Esophagus muscularis mucosa (tissue), 4 donors: ENCODE data around the gene AUH.

Experiments
- EP300 ChIP-seq: sonication (generic); formaldehyde crosslinking; IDR thresholded peaks from one replicate; pipeline ENCODE4 v1.6.1; 2017; ENCODE audit warnings: antibody characterized with exemption
- POLR2A ChIP-seq: fragments of 450-650 bp; IDR thresholded peaks from one replicate; pipeline ENCODE4 v1.6.1; 2017; ENCODE audit warnings: antibody characterized with exemption, moderate library complexity, mild to moderate bottlenecking, low read depth
- POLR2AphosphoS5 ChIP-seq, 2 donors: sonication (generic); formaldehyde crosslinking; IDR thresholded peaks; one replicate each; pipeline ENCODE4 v1.6.1; 2017; ENCODE audit warnings: antibody characterized with exemption in 2 of 2
- TF ChIP-seq, protein P1 (sequence below), 3 experiments: fragments of 200-600 bp in 2 of 3; fragments of 450-650 bp in 1 of 3; sonication (generic) in 2 of 3; IDR thresholded peaks; one replicate each; pipeline ENCODE4 v1.5.1; 2017 to 2019; ENCODE audit warnings: antibody characterized with exemption in 3 of 3, mild to moderate bottlenecking in 2 of 3, moderate library complexity in 1 of 3

DNA sequence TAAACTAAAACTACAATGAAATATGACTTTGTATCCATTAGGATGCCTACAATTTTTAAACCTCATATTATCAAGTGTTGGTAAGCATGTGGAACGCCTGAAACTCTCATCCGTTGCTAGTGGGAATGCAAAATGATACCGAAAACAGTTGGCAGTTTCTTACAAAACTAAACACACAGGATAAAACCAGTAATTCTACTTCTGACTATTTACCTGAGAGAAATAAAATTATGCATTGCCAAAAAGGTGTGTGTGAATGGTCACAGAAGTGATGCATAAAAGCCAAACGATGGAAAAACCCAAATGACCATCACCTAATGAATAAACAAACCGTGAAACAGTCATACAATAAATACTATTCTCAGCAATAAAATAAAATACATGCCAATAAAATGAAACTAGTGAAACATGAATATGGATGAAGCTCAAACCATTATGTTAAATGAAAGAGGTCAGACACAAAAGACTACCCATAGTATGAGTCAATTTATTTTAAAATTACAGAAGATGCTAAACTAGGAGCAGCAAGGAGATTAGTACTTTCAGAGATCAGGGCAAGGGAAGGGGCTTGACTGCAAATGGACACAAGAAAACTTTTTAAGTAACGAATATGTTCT, 13.4 kb downstream of the AUH start:
- TF ChIP-seq, protein P1, sequence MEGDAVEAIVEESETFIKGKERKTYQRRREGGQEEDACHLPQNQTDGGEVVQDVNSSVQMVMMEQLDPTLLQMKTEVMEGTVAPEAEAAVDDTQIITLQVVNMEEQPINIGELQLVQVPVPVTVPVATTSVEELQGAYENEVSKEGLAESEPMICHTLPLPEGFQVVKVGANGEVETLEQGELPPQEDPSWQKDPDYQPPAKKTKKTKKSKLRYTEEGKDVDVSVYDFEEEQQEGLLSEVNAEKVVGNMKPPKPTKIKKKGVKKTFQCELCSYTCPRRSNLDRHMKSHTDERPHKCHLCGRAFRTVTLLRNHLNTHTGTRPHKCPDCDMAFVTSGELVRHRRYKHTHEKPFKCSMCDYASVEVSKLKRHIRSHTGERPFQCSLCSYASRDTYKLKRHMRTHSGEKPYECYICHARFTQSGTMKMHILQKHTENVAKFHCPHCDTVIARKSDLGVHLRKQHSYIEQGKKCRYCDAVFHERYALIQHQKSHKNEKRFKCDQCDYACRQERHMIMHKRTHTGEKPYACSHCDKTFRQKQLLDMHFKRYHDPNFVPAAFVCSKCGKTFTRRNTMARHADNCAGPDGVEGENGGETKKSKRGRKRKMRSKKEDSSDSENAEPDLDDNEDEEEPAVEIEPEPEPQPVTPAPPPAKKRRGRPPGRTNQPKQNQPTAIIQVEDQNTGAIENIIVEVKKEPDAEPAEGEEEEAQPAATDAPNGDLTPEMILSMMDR (IDR thresholded peaks at IDR 0.05) = no peak
- TF ChIP-seq POLR2AphosphoS5 (IDR thresholded peaks at IDR 0.05) (no peak), POLR2A (no peak), EP300 (no peak)
